Loucy (cell line): Measurements from ENCODE around the gene MEF2A.

Experiments used
- CTCF ChIP-seq: fragments of 200-600 bp; sonication (generic); conservative IDR thresholded peaks from 2 replicates; pipeline ENCODE4 v1.5.1; 2014; ENCODE audit warnings: mild to moderate bottlenecking, antibody characterized with exemption, low read length
- EZH2phosphoT487 ChIP-seq: fragments of 200-600 bp; IDR thresholded peaks from 2 replicates; pipeline ENCODE4 v1.6.1; 2018; ENCODE audit warnings: antibody characterized with exemption, mild to moderate bottlenecking, moderate library complexity, borderline replicate concordance

DNA sequence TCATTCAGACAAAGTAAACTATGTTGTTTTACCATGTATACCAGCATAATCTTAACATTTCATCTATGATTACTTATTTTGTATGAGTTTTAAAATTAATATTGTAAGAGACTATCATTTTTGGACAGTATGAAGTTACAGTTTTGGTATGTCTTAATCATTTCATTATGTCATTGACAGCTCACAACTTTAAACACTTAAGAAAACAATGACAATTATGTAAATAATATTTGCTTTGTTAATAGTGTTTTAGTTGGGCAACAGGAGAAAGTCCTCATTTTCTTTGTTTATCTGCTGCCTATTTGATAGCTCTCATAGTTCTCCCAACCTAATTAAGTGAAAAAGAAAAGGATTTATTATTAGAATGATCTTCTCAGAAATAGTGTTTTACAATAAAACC lies 80.2 kb downstream of the MEF2A start:
- TF ChIP-seq CTCF: no peak
- no peak for TF ChIP-seq EZH2phosphoT487
